Measurements from ENCODE around the gene RTP3. TPM values are rescaled to one million over a fixed set of nuclear protein-coding genes. Genes with fewer than 3 reads are reported as not detected.

RTP3 gene
- total RNA-seq, 1 donor from 2014 or later = not detected

DNA sequence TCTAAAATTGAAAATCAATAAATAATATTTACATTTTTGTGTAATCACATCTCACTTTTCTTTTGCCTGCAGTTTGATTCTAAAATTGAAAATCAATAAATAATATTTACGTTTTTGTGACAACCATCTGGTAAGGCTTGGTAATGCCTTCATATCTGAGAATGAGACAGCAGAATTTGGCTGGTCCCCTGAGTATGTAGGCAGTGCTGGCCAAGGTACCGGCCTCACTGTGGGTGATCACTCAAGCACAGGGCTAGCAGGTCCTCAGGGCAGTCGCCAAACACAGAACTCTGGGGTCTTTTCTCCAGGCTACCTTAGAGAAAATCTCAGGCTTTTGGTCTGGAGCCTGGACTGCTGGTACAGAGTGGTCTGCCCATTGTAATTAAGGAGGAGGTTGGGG, 26.2 kb downstream of the RTP3 start:
- Mint-ChIP-seq H3K36me3 (ENCODE audit: unreplicated experiment) (no peaks in the 10 kb centered on the region), H3K27me3 (ENCODE audit: unreplicated experiment) (no peaks in the 10 kb centered on the region), H3K4me1 (ENCODE audit: unreplicated experiment) (no peaks in the 10 kb centered on the region), H3K27ac (ENCODE audit: unreplicated experiment) (no peak overlapping the region), H3K9me3 (ENCODE audit: unreplicated experiment) (no peaks in the 10 kb centered on the region), H3K4me3 (ENCODE audit: unreplicated experiment) (no peak overlapping the region)
- TF ChIP-seq, protein P1, sequence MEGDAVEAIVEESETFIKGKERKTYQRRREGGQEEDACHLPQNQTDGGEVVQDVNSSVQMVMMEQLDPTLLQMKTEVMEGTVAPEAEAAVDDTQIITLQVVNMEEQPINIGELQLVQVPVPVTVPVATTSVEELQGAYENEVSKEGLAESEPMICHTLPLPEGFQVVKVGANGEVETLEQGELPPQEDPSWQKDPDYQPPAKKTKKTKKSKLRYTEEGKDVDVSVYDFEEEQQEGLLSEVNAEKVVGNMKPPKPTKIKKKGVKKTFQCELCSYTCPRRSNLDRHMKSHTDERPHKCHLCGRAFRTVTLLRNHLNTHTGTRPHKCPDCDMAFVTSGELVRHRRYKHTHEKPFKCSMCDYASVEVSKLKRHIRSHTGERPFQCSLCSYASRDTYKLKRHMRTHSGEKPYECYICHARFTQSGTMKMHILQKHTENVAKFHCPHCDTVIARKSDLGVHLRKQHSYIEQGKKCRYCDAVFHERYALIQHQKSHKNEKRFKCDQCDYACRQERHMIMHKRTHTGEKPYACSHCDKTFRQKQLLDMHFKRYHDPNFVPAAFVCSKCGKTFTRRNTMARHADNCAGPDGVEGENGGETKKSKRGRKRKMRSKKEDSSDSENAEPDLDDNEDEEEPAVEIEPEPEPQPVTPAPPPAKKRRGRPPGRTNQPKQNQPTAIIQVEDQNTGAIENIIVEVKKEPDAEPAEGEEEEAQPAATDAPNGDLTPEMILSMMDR (IDR thresholded peaks at IDR 0.05) = no peak
- DNase-seq (ENCODE audit: extremely low spot score, unreplicated experiment) = no peak

DNA sequence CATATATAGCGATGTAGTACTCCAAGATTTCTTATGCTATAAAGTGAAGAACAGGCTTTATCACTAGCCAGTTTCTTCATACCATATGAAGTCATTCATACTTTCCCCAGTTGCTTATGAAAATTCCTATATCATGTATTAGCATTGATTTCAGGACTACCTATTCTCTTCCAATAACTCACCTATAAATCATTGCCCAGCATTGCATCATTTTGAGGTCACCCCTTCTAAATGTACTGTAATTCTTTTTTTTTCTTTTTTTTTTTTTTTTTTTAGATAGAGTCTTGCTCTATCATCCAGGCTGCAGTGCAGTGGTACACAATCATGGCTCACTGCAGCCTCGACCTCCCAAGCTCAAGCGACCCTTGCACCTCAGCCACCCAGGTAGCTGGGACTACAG, 27.1 kb downstream of the RTP3 start:
- no peaks in the 10 kb centered on the region for H3K36me3 Mint-ChIP-seq (ENCODE audit: unreplicated experiment)
- H3K4me3 Mint-ChIP-seq (ENCODE audit: unreplicated experiment) = no peak overlapping the region
- DNase-seq (ENCODE audit: extremely low spot score, unreplicated experiment) = no peak
- H3K4me1 Mint-ChIP-seq (ENCODE audit: unreplicated experiment) = no peaks in the 10 kb centered on the region
- H3K27me3 Mint-ChIP-seq (ENCODE audit: unreplicated experiment) = no peaks in the 10 kb centered on the region
- no peak overlapping the region for H3K27ac Mint-ChIP-seq (ENCODE audit: unreplicated experiment)
- H3K9me3 Mint-ChIP-seq (ENCODE audit: unreplicated experiment) = no peaks in the 10 kb centered on the region
- TF ChIP-seq, protein P1 (IDR thresholded peaks at IDR 0.05) = no peak

DNA sequence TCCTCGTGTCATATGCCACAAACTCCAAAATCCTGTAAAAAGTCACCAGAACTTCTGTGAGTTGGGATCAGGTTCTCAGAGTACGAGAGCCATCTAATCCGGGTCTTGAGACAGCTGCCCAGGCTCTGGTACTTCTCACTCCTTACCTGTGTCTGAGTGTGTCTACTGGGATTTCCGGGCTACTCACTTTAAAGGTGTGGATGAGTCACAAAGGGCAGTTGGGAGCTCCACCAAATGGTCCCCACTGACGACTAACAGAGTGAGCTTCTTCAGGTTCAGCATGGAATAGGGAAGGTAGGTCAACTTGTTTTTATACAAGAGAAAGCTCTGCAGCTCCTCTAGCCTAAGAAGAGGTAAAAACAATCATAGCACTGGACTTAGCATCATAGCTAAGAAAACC, 29.5 kb downstream of the RTP3 start:
- Mint-ChIP-seq H3K9me3 (ENCODE audit: unreplicated experiment) (no peaks in the 10 kb centered on the region), H3K4me3 (ENCODE audit: unreplicated experiment) (no peak overlapping the region), H3K36me3 (ENCODE audit: unreplicated experiment) (no peaks in the 10 kb centered on the region), H3K27me3 (ENCODE audit: unreplicated experiment) (no peaks in the 10 kb centered on the region), H3K27ac (ENCODE audit: unreplicated experiment) (no peak overlapping the region), H3K4me1 (ENCODE audit: unreplicated experiment) (no peaks in the 10 kb centered on the region)
- DNase-seq (ENCODE audit: extremely low spot score, unreplicated experiment) = no peak
- TF ChIP-seq, protein P1 (IDR thresholded peaks at IDR 0.05) = no peak

DNA sequence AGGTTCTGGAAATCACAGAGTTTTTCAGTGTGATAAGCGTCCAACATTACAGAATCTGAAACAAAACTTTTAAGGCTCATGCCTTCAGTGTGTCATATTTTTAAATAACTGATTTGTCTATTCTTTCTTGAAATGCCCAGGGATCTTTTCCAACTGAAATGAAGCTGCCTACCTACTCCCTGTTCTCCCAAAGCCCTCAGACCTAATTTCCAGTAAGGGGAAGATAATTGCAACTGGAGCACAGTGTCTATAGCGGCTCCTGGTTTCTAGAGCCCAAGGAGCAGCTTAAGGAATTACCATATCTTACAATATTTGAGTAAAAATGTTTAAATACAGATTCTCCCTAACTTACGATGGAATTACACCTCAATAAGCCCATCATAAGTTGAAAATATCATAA, 35.3 kb downstream of the RTP3 start:
- no peak for DNase-seq (ENCODE audit: extremely low spot score, unreplicated experiment)
- Mint-ChIP-seq H3K4me3 (ENCODE audit: unreplicated experiment) (no peak overlapping the region), H3K9me3 (ENCODE audit: unreplicated experiment) (no peaks in the 10 kb centered on the region), H3K27me3 (ENCODE audit: unreplicated experiment) (no peaks in the 10 kb centered on the region), H3K4me1 (ENCODE audit: unreplicated experiment) (no peaks in the 10 kb centered on the region), H3K36me3 (ENCODE audit: unreplicated experiment) (no peaks in the 10 kb centered on the region), H3K27ac (ENCODE audit: unreplicated experiment) (no peak overlapping the region)
- TF ChIP-seq, protein P1 (IDR thresholded peaks at IDR 0.05) = no peak

DNA sequence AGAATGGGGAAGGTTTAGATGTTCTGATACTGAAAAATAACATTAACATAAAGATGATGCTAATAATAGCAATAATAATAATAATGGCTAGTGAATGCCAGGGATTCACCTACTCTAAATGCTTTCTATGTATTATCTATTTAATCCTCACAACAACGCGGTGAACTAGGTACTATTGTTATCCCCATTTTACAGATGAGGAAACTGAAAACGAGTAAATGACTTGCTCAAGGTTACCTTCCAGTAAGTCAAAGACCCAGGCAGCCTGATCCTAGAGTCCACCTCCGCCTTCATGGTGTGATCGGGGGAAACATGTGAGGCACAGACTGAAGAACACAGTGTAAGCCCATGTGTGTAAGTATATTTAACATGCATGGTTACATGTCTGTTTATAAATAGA, 38.0 kb downstream of the RTP3 start:
- Mint-ChIP-seq H3K4me3 (ENCODE audit: unreplicated experiment) (no peak overlapping the region), H3K4me1 (ENCODE audit: unreplicated experiment) (peaks cover 7% of the 10 kb centered on the region), H3K27me3 (ENCODE audit: unreplicated experiment) (no peaks in the 10 kb centered on the region), H3K9me3 (ENCODE audit: unreplicated experiment) (no peaks in the 10 kb centered on the region), H3K36me3 (ENCODE audit: unreplicated experiment) (no peaks in the 10 kb centered on the region), H3K27ac (ENCODE audit: unreplicated experiment) (no peak overlapping the region)
- TF ChIP-seq, protein P1 (IDR thresholded peaks at IDR 0.05) = no peak
- no peak for DNase-seq (ENCODE audit: extremely low spot score, unreplicated experiment)

Measured in osteocyte (in vitro differentiated cells).